GM19397 (cell line): ENCODE measurements around the gene MAGED4.
"Not testable (repeated sequence)": the region's sequence is repeated elsewhere in the genome, so short reads cannot be mapped to it uniquely, and the experiment has no call there.

Experiments used
- ATAC-seq: cut with Tn5 transposase; IDR thresholded peaks from one replicate; pipeline ENCODE4 v1.9.1; 2021; ENCODE audit warnings: mild to moderate bottlenecking, moderate library complexity; ENCODE audit not compliant: unreplicated experiment

The MAGED4 gene

GRCh38 chrX:52184440-52185077 lies at the start of gene MAGED4:
Gene MAGED4, plus strand, starts transcription at chrX:52184888. Its CDS starts 1,035 bp downstream, at chrX:52185923.
- not testable (repeated sequence) for ATAC-seq

- no peak for ATAC-seq
Measured at GRCh38 chrX:52138830-52139544, 45.7 kb upstream of the MAGED4 start.

DNA sequence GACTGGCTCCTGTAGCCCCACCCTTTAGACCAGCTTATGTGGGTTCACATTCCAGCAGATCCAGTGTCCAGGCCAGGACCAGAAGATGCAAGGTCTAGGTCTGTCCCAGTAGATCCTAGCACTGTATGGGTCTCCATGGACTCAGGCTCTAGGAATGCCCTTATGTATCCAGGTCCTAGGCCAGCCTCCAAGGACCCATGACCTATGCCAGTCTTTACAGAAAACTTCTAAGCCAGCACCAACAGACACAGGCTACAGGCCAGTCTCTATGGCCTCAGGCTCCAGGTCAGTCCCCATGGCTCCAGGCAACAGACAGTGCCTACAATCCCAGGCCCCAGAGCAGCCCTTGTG lies 45.2 kb upstream of the MAGED4 start:
- ATAC-seq: no peak

DNA sequence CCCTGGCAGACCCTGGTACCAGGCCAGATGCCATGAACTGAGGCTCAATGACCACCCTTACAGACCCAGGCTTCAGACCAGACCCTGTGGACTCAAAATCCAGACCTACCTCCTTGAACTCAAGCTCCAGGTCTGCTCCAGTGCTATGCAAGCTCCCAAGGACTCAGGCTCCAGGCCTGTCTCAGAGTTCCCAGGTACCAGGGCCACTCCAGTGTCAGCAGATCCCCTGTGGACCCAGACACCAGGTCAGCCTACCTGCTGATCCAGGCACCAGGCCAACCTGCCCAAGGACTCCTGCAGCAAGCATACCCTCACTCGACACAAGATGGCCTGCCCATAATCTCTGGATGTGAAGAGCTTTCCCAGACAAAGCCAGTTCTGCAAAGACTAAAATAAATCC lies 44.7 kb upstream of the MAGED4 start:
- no peak for ATAC-seq

GRCh38 chrX:52150667-52151066 lies 34.0 kb upstream of the MAGED4 start:
- ATAC-seq: not testable (repeated sequence)

DNA sequence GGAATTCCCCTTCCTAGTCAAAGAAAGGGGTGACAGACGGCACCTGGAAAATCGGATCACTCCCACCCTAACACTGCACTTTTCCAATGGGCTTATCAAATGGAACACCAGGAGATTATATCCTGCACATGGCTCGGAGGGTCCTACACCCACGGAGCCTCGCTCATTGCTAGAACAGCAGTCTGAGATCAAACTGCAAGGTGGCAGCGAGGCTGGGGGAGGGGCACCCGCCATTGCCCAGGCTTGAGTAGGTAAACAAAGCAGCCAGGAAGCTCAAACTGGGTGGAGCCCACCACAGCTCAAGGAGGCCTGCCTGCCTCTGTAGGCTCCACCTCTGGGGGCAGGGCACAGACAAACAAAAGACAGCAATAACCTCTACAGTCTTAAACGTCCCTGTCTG lies 24.5 kb upstream of the MAGED4 start:
- not testable (repeated sequence) for ATAC-seq

- no peak for ATAC-seq
Measured at GRCh38 chrX:52166840-52167239, 17.8 kb upstream of the MAGED4 start.

DNA sequence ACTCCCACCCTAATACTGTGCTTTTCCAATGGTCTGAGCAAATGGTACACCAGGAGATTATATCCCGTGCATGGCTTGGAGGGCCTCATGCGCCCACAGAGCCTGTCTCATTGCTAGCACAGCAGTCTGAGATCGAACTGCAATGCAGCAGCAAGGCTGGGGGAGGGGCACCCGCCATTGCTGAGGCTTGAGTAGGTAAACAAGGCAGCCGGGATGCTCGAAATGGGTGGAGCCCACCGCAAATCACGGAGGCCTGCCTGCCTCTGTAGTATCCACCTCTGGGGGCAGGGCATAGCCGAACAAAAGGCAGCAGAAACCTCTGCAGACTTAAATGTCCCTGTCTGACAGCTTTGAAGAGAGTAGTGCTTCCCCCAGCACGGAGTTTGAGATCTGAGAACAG lies 13.6 kb upstream of the MAGED4 start:
- ATAC-seq: not testable (repeated sequence)

DNA sequence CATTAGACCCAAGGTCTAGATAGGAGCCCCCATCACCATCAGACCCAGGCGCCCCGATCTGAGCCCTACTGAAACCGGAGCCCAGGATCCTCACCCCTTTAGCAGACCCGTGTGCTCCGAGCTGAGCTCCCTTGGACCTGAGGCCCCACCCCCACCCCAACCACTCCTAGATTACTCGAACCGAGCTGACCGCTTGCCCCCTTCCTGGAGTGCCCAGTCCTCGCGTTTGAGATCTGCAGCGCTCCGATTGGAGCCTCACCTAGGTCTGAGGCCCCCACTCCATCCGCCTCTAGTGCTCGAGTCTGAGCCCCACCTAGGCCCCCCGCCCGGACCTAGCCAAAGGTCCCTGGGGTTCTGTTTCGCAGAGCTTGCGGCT lies 378 bp downstream of the MAGED4 start:
- not testable (repeated sequence) for ATAC-seq

GRCh38 chrX:52211405-52211804 lies 26.7 kb downstream of the MAGED4 start:
- not testable (repeated sequence) for ATAC-seq

- no peak for ATAC-seq
Measured at GRCh38 chrX:52213276-52213675, 28.6 kb downstream of the MAGED4 start.

GRCh38 chrX:52216541-52216940 lies 31.9 kb downstream of the MAGED4 start:
- no peak for ATAC-seq

DNA sequence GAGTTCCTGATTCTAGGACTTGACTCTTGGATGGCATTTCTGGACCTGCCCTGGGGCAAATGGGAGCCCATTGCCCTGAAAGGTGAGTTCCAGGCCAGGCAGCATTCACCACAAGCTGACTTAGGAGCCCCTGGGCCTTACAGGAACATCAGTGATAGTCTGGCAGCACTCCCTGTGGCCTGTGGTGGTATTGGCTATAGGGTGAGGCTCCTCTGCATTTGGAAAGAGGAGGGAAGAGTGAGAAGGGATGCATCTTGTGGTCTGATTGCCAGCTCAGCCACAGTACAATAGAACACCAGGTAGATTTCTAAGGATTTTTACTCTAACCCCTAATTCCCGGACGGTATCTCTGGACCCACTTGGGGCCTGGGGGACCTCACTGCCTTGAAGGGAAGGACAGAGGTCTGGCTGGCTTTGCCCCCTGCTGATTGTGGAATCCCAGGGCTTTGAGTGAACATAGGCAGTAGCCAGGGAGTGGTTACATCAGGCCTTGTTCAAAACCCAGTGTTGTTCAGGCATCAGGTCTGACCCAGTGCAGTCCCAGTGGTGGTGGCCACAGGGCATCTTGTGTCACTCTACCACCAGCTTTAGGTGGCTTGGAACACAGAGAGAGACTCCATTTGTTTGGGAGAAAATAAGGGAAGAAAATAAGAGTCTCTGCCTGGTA lies 32.9 kb downstream of the MAGED4 start:
- ATAC-seq: no peak

GRCh38 chrX:52220936-52221335 lies 36.2 kb downstream of the MAGED4 start:
- no peak for ATAC-seq
